PC-3 (cell line): ENCODE data around the gene SFMBT2. TPM values are rescaled to one million over a fixed set of nuclear protein-coding genes. Genes with fewer than 3 reads are reported as not detected.
"Not testable (repeated sequence)": the region's sequence is repeated elsewhere in the genome, so short reads cannot be mapped to it uniquely, and the experiment has no call there.

Experiments
- ATAC-seq: fragments of 200-7000 bp; cut with Tn5 transposase; 2 replicates; pipeline ENCODE4 v1.9.1; 2020; ENCODE audit warnings: mild to moderate bottlenecking, moderate library complexity
- BruUV-seq: library from RNA; stranded (reverse); fragments of 400-500 nt; replicated peaks from 2 replicates; lab custom pipeline; 2021; lab: Mats Ljungman, UMichigan
- CTCF ChIA-PET: fragments of 300-600 bp; sonication (Branson Sonifier 250); formaldehyde crosslinking; loops from one replicate; lab custom pipeline; 2022; ENCODE audit warnings: antibody characterized with exemption; lab: Charles Lee
- POLR2A ChIA-PET: fragments of 300-600 bp; sonication (Branson Sonifier 250); formaldehyde crosslinking; loops from one replicate; lab custom pipeline; 2022; ENCODE audit warnings: antibody characterized with exemption; ENCODE audit not compliant: unreplicated experiment; lab: Charles Lee
- DNase-seq: peaks from one replicate; pipeline ENCODE4 v3.0.0-alpha.2; 2015
- H2AFZ ChIP-seq: fragments of 300-600 bp; sonication (generic); 2 replicates; pipeline ENCODE4 v1.6.0; 2016; ENCODE audit warnings: antibody characterized with exemption, low read length
- H3F3A ChIP-seq: fragments of 300-600 bp; sonication (generic); one replicate; pipeline ENCODE4 v1.6.0; 2017; ENCODE audit warnings: antibody characterized with exemption, low read length, control low read depth, mild to moderate bottlenecking; ENCODE audit not compliant: unreplicated experiment
- H3K27ac ChIP-seq: fragments of 300-600 bp; sonication (generic); 2 replicates; pipeline ENCODE4 v1.5.1; 2016; ENCODE audit warnings: mild to moderate bottlenecking, low read length
- H3K27me3 ChIP-seq: fragments of 300-600 bp; sonication (generic); 2 replicates; pipeline ENCODE4 v1.6.1; 2016; ENCODE audit warnings: low read length, mixed read lengths
- H3K36me3 ChIP-seq: fragments of 300-600 bp; sonication (generic); 2 replicates; pipeline ENCODE4 v1.6.1; 2016; ENCODE audit warnings: low read depth, mixed run types, low read length, mixed read lengths
- H3K4me1 ChIP-seq: fragments of 300-600 bp; sonication (generic); 2 replicates; pipeline ENCODE4 v1.5.1; 2016; ENCODE audit warnings: low read length; ENCODE audit not compliant: insufficient read depth
- H3K4me2 ChIP-seq: fragments of 300-600 bp; sonication (generic); 2 replicates; pipeline ENCODE4 v1.6.0; 2016; ENCODE audit warnings: low read length
- H3K4me3 ChIP-seq: fragments of 300-600 bp; sonication (generic); 2 replicates; pipeline ENCODE4 v1.5.1; 2016; ENCODE audit warnings: mild to moderate bottlenecking, low read length, mixed read lengths
- H3K79me2 ChIP-seq: fragments of 300-600 bp; sonication (generic); 2 replicates; pipeline ENCODE4 v1.6.1; 2017; ENCODE audit warnings: low read length, mixed read lengths
- H3K9ac ChIP-seq: fragments of 300-600 bp; sonication (generic); 2 replicates; pipeline ENCODE4 v1.6.0; 2016; ENCODE audit warnings: mild to moderate bottlenecking, low read length
- H3K9me2 ChIP-seq: fragments of 300-600 bp; sonication (generic); replicated peaks from 2 replicates; pipeline ENCODE4 v1.6.1; 2016; ENCODE audit warnings: mixed run types, low read length, mixed read lengths
- H3K9me3 ChIP-seq: fragments of 300-600 bp; sonication (generic); 2 replicates; pipeline ENCODE4 v1.6.1; 2016; ENCODE audit warnings: low read length, mixed read lengths
- H4K20me1 ChIP-seq: fragments of 300-600 bp; sonication (generic); 2 replicates; pipeline ENCODE4 v1.6.1; 2016; ENCODE audit warnings: low read length, mixed read lengths
- EZH2 ChIP-seq: fragments of 300-600 bp; sonication (generic); IDR thresholded peaks from one replicate; pipeline ENCODE4 v1.6.1; 2017; ENCODE audit warnings: antibody characterized with exemption, mild to moderate bottlenecking, low read length; ENCODE audit not compliant: unreplicated experiment
- EZH2phosphoT487 ChIP-seq: fragments of 300-600 bp; sonication (generic); IDR thresholded peaks from 2 replicates; pipeline ENCODE4 v1.6.1; 2018; ENCODE audit warnings: mild to moderate bottlenecking, antibody characterized with exemption, low read length, borderline replicate concordance
- intact Hi-C: fragments of 100-400 bp; cut with micrococcal nuclease; formaldehyde crosslinking; loops from 2 replicates; pipeline ENCODE4 v1.9.0; 2023
- total RNA-seq: library from RNA; depleted of rRNA; stranded (reverse); fragments of >200 nt; gene quantifications from 2 replicates; pipeline ENCODE4 v1.2.3, GENCODE V29; 2014
- TF ChIP-seq, protein P1 (sequence below): fragments of 300-600 bp; sonication (generic); conservative IDR thresholded peaks from 2 replicates; pipeline ENCODE4 v1.5.1; 2017; ENCODE audit warnings: antibody characterized with exemption, low read depth, mild to moderate bottlenecking, low read length

SFMBT2 gene
- total RNA-seq, 1 experiment from 2014 or later, result 1.9 TPM

DNA sequence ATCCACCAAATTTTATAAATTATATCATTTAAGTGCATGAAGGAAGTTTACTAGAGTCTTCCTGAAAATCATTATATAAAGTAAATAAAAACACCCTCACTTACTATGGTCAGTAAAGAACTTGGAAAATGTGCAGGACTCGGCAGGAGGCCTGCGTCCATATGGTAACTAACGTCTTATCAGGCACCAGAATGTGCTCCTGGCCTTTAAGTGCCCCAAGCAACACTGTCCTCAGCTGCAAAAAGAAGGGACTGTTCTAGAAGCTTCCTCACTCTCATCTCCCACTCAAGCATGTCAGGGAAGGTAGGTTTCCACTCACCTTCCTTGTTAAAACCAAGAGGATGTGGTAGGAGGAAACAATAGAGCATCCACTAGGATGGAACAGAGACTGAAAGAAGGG is 11.3 kb downstream of the SFMBT2 start:
- H3K79me2 ChIP-seq, result no peaks in the 10 kb centered on the region; the same call in 1 of the 2 replicates
- no peak overlapping the region for H2AFZ ChIP-seq
- no peak overlapping the region for H3K9ac ChIP-seq
- no peak overlapping the region for H3K4me2 ChIP-seq
- no peaks in the 10 kb centered on the region for H4K20me1 ChIP-seq
- ATAC-seq (no peak), DNase-seq (no peak)
- CTCF ChIA-PET, result no interaction called here
- no peaks in the 10 kb centered on the region for H3K9me2 ChIP-seq
- no peak overlapping the region for H3K27ac ChIP-seq
- intact Hi-C loops, result no loop called here
- H3K4me3 ChIP-seq, result no peak overlapping the region
- TF ChIP-seq, protein P1, sequence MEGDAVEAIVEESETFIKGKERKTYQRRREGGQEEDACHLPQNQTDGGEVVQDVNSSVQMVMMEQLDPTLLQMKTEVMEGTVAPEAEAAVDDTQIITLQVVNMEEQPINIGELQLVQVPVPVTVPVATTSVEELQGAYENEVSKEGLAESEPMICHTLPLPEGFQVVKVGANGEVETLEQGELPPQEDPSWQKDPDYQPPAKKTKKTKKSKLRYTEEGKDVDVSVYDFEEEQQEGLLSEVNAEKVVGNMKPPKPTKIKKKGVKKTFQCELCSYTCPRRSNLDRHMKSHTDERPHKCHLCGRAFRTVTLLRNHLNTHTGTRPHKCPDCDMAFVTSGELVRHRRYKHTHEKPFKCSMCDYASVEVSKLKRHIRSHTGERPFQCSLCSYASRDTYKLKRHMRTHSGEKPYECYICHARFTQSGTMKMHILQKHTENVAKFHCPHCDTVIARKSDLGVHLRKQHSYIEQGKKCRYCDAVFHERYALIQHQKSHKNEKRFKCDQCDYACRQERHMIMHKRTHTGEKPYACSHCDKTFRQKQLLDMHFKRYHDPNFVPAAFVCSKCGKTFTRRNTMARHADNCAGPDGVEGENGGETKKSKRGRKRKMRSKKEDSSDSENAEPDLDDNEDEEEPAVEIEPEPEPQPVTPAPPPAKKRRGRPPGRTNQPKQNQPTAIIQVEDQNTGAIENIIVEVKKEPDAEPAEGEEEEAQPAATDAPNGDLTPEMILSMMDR, result no peak
- no peak for TF ChIP-seq EZH2
- TF ChIP-seq EZH2phosphoT487, result no peak
- H3K27me3 ChIP-seq, result 0 out of 2 replicates have a peak, but pooled peaks cover 4% of the 10 kb centered on the region
- H3K36me3 ChIP-seq, result no peaks in the 10 kb centered on the region
- no peaks in the 10 kb centered on the region for H3F3A ChIP-seq
- H3K4me1 ChIP-seq, result no peaks in the 10 kb centered on the region
- no TSS peak for BruUV-seq
- H3K9me3 ChIP-seq, result no peaks in the 10 kb centered on the region
- POLR2A ChIA-PET, result no interaction called here

DNA sequence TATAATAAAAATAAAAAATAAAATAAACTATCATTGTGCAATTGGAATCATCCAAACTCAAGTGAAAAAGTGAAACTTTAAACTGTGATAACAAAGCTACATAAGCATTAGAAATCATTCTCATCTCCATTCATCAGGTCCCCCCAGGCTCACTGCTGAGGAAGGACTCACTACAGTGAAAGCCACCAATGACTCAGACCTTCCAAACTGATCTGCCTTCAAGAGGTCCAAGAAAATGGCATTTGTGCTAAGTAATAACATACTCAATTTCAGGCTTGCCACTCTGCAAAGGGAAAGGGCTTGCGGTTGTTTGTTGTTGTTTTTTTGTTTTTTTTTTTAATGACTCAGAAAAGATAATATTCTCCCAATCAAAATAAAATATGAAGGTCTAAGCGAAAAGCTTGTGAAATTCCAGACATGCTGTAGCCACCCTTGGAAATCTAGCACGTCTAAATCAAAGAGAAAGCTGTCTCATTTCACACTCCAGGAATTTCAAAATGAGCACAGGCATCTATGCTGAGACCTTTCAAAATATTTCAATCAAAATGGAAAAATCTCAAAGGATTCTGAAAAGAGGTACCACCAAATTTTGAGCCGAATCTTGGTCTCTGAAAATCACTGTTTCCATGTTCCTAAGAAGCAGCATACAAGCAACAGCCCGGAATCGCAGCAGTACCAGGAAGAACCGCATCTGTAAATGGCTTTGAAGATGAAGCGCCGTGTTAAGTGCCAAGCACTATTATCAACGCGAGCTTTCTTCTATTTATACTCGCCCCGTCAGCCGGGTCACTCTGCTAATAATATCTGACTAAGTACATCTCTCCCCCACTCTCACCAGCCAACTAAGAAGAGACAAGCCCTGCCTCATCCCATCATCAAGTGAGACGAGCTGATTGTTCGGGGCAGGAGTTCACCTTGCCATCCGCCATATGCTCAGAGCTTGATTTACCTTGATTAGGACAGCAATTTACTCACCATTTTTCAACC is 13.5 kb downstream of the SFMBT2 start:
- no peak overlapping the region for H3K27ac ChIP-seq
- no peaks in the 10 kb centered on the region for H4K20me1 ChIP-seq
- H3K4me1 ChIP-seq, result no peaks in the 10 kb centered on the region
- ChIA-PET POLR2A (no interaction called here), CTCF (no interaction called here)
- BruUV-seq, result no TSS peak
- H3K27me3 ChIP-seq, result 0 out of 2 replicates have a peak, but pooled peaks cover under 1% of the 10 kb centered on the region
- intact Hi-C loops, result no loop called here
- no peaks in the 10 kb centered on the region for H3F3A ChIP-seq
- no peaks in the 10 kb centered on the region for H3K9me2 ChIP-seq
- ATAC-seq (no peak), DNase-seq (no peak)
- H2AFZ ChIP-seq, result no peak overlapping the region
- no peaks in the 10 kb centered on the region for H3K36me3 ChIP-seq
- H3K4me3 ChIP-seq, result no peak overlapping the region
- no peak overlapping the region for H3K4me2 ChIP-seq
- H3K9ac ChIP-seq, result no peak overlapping the region
- no peaks in the 10 kb centered on the region for H3K9me3 ChIP-seq
- TF ChIP-seq EZH2phosphoT487, result no peak
- TF ChIP-seq EZH2, result no peak
- TF ChIP-seq, protein P1, result no peak
- H3K79me2 ChIP-seq, result no peaks in the 10 kb centered on the region; the same call in 1 of the 2 replicates

DNA sequence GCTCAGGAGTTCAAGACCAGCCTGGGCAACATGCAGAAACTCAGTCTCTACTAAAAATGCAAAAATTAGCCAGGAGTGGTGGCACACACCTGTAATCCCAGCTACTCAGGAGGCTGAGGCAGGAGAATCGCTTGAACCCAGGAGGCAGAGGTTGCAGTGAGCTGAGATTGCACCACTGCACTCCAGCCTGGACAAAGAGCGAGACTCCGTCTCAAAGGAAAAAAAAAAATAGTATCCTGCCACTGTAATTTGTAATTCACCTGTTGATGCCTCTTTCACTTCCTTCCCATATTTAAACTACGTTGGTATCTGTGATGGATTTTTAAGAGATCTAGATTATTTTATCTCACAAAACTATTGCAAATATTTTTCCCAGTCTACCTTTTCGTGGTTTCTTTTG is 18.5 kb downstream of the SFMBT2 start:
- H3K4me3 ChIP-seq, H4K20me1 ChIP-seq, ATAC-seq, POLR2A ChIA-PET, H3K27ac ChIP-seq, DNase-seq, H3K4me1 ChIP-seq, H3K79me2 ChIP-seq, H3K36me3 ChIP-seq, H3K4me2 ChIP-seq, H3K27me3 ChIP-seq, H2AFZ ChIP-seq, H3F3A ChIP-seq, H3K9me2 ChIP-seq, H3K9ac ChIP-seq, BruUV-seq, intact Hi-C loops, H3K9me3 ChIP-seq, CTCF ChIA-PET: not testable (repeated sequence)
